ENCODE measurements around the gene FOXD4L5. TPM values are rescaled to one million over a fixed set of nuclear protein-coding genes. Genes with fewer than 3 reads are reported as not detected.
"Not testable (repeated sequence)": the region's sequence is repeated elsewhere in the genome, so short reads cannot be mapped to it uniquely, and the experiment has no call there.

FOXD4L5 gene
- not detected for polyA plus RNA-seq (2013, experiment 1 of 4)
- polyA plus RNA-seq (2013, experiment 2 of 4): not detected
- not detected for polyA plus RNA-seq (2013, experiment 3 of 4)
- polyA plus RNA-seq (2013, experiment 4 of 4): not detected

DNA sequence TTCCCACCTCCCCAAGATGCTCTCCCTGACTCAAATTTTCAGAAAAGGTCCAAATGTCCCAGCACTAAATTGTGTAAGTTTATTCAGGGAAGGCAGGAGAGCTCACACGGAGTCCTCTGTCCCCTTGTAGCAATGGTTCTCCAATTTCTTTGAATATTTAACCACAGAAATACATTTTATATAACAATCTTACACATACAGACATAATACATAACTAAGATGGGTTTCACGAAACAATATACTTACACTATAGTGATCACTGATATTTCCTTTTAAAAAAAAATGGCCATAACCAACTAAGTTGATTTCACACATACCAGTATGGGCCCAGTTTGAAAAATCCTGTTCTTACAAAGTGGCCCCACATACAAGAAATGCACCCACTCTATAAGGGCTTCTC, at the start of gene FOXD4L5:
TSS of gene FOXD4L5 (minus strand) at position 101 of the 400 bp plus-strand sequence. CDS start 832 bp downstream, outside the sequence.
- WGBS, 2 experiments: no CpG with 5 or more reads among the region's 2 CpGs
- not testable (repeated sequence) for H3K4me3 ChIP-seq (ENCODE audit: insufficient read depth, low read depth, low read length); H3K9me3 ChIP-seq (ENCODE audit: control insufficient read depth, low read length); H3K36me3 ChIP-seq (ENCODE audit: control insufficient read depth, insufficient read depth, low read length); H3K4me1 ChIP-seq (ENCODE audit: control insufficient read depth, insufficient read depth, low read length); H3K27ac ChIP-seq (ENCODE audit: insufficient read depth, low read depth, low read length, poor library complexity, severe bottlenecking); H3K27me3 ChIP-seq (ENCODE audit: control insufficient read depth, insufficient read depth, low read length, poor library complexity, severe bottlenecking)

DNA sequence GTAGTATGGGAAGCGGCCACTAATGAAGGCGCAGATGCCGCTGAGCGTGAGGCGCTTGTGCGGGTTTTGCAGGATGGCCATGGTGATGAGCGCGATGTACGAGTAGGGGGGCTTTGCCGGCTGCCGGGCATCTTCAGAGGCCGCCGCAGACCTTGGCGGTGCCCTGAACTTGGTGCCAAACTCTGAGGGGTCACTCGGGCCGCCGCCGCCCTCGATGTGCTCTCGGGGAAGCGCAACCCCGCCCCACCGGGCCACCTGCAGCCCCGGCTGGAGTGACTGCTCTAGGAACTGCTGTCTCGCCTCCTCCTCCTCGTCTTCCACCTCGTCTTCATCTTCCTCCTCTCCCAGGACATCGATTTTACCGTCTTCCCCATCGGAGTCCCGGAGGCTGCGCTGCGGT, 1.1 kb downstream of the FOXD4L5 start:
- not testable (repeated sequence) for H3K4me3 ChIP-seq (ENCODE audit: insufficient read depth, low read depth, low read length); H3K27me3 ChIP-seq (ENCODE audit: control insufficient read depth, insufficient read depth, low read length, poor library complexity, severe bottlenecking); H3K9me3 ChIP-seq (ENCODE audit: control insufficient read depth, low read length); H3K4me1 ChIP-seq (ENCODE audit: control insufficient read depth, insufficient read depth, low read length); H3K36me3 ChIP-seq (ENCODE audit: control insufficient read depth, insufficient read depth, low read length); H3K27ac ChIP-seq (ENCODE audit: insufficient read depth, low read depth, low read length, poor library complexity, severe bottlenecking)
- WGBS, 2 experiments: 34 to 42% methylated on average over 10 of the region's 33 CpGs

DNA sequence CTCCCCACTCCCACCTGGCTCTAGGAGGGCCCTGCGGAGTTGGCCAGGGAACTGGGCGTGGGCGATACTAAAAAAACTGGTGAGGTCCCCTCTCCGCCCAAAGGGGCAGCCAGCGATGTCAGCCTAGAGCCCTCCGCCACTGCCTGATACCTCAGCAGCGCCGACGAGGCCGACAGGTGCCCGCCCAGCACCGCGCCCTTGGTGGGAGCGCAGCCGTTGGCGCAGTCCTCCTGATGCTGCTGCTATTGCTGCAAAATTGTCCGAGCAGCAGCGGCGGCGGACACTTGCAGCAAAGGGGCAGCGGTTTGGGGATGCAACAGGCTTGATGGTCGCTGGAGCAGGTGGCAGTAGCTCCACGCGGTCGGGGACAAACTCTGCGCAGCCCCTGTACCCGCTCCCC, 2.0 kb downstream of the FOXD4L5 start:
- H3K36me3 ChIP-seq (ENCODE audit: control insufficient read depth, insufficient read depth, low read length): not testable (repeated sequence)

More for the DNA sequence above, 2.0 kb downstream of the FOXD4L5 start:
- not testable (repeated sequence) for H3K27ac ChIP-seq (ENCODE audit: insufficient read depth, low read depth, low read length, poor library complexity, severe bottlenecking); H3K27me3 ChIP-seq (ENCODE audit: control insufficient read depth, insufficient read depth, low read length, poor library complexity, severe bottlenecking); H3K9me3 ChIP-seq (ENCODE audit: control insufficient read depth, low read length); H3K4me1 ChIP-seq (ENCODE audit: control insufficient read depth, insufficient read depth, low read length); H3K4me3 ChIP-seq (ENCODE audit: insufficient read depth, low read depth, low read length)
- whole genome bisulfite sequencing, 2 experiments: no CpG with 5 or more reads among the region's 27 CpGs

Measured in ectodermal cell (in vitro differentiated cells).